ENCODE data around the gene TSSK6.

Gene TSSK6

DNA sequence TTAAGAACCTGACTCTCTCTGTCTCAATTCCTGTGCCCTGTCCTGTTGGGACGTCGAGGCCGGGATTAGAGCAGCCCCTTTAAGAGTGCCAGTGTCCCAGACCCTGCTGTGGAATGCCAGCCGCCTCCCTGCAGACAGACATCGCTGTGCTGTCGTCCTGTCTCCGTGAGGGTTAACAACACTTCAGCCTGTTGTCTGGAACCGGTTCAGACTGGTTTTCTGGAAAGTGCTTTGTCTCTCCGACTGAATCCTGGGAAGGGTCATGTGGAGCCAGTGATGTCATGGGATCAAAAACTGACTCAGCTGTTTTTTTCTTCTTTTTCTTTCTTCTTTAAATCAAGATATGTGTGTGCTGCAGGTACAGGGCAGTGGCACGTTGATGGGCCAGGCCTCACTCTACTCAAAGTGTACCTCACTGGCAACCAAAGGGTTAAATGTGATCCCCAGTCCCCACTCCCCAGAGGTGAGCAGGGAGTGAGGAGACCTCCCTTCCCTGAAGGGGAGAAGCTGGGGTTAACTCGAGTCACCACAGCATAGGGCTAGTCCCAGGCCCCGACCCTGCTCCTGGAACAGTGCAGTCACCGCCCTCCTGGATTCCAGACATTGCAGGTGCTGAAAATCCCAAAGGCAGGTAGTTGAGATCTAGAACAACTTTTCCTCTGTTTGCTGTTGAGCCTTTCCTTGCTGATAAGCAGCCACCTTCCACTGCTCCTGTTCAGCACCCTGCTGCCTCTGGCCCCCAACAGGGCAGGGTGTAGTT lies 50.8 kb downstream of the TSSK6 start:
- DNase-seq (ENCODE audit: low read depth in 2 of 2) = no peak
